Measurements from ENCODE around the gene GASK1A. TPM values are rescaled to one million over a fixed set of nuclear protein-coding genes. Genes with fewer than 3 reads are reported as not detected.

GASK1A gene
- total RNA-seq, 2 experiments from 2014 or later, result not detected

- BruUV-seq (replicated peaks), result no TSS peak
- Histone ChIP-seq H3K27ac (ENCODE audit: low read depth, low read length, poor library complexity, severe bottlenecking) (no peak overlapping the region), H3K9me2 (ENCODE audit: insufficient read depth, low read length) (no peaks in the 10 kb centered on the region), H3K4me2 (ENCODE audit: low read length) (no peak overlapping the region), H3K79me2 (ENCODE audit: insufficient read depth, low read depth, low read length) (no peaks in the 10 kb centered on the region), H3K9me3 (ENCODE audit: low read length) (peaks cover 26% of the 10 kb centered on the region; the same call in 1 of the 2 replicates), H3K36me3 (ENCODE audit: insufficient read depth, low read length) (no peaks in the 10 kb centered on the region), H3K4me3 (ENCODE audit: low read depth, low read length, poor library complexity, severe bottlenecking) (no peak overlapping the region), H4K20me1 (ENCODE audit: insufficient read depth, low read length) (no peaks in the 10 kb centered on the region), H2AFZ (ENCODE audit: low read length) (no peak overlapping the region), H3K4me1 (ENCODE audit: insufficient read depth, low read length, poor library complexity, severe bottlenecking) (no peaks in the 10 kb centered on the region)
- no peak for DNase-seq (ENCODE audit: low spot score)
- ChIA-PET POLR2A (interaction anchor here (0.7 kb wide), 1 partner anchor 820 kb away, joined by 8 read pairs; no protein-coding TSS in a partner anchor), CTCF (ENCODE audit: unreplicated experiment) (no interaction called here)
- TF ChIP-seq CTCF (conservative IDR thresholded peaks at IDR 0.05; ENCODE audit: low read length) (no peak), EZH2phosphoT487 (IDR thresholded peaks at IDR 0.05; ENCODE audit: borderline replicate concordance, low read depth, low read length) (no peak)
- intact Hi-C loops (cut with micrococcal nuclease; ENCODE audit: unreplicated experiment), result no loop called here
Measured at GRCh38 chr3:43012174-43012573, 33.1 kb downstream of the GASK1A start.

- H3K27ac ChIP-seq (ENCODE audit: low read depth, low read length, poor library complexity, severe bottlenecking), result no peak overlapping the region
- H4K20me1 ChIP-seq (ENCODE audit: insufficient read depth, low read length), result no peaks in the 10 kb centered on the region
- BruUV-seq (replicated peaks), result no TSS peak
- intact Hi-C loops (cut with micrococcal nuclease; ENCODE audit: unreplicated experiment), result no loop called here
- H3K4me3 ChIP-seq (ENCODE audit: low read depth, low read length, poor library complexity, severe bottlenecking), result no peak overlapping the region
- no peaks in the 10 kb centered on the region for H3K79me2 ChIP-seq (ENCODE audit: insufficient read depth, low read depth, low read length)
- H3K9me3 ChIP-seq (ENCODE audit: low read length), result peaks cover 26% of the 10 kb centered on the region; the same call in 1 of the 2 replicates
- ChIA-PET CTCF (ENCODE audit: unreplicated experiment) (no interaction called here), POLR2A (no interaction called here)
- no peaks in the 10 kb centered on the region for H3K36me3 ChIP-seq (ENCODE audit: insufficient read depth, low read length)
- H3K9me2 ChIP-seq (ENCODE audit: insufficient read depth, low read length), result no peaks in the 10 kb centered on the region
- no peak overlapping the region for H2AFZ ChIP-seq (ENCODE audit: low read length)
- no peak for TF ChIP-seq EZH2phosphoT487 (IDR thresholded peaks at IDR 0.05; ENCODE audit: borderline replicate concordance, low read depth, low read length)
- no peak for TF ChIP-seq CTCF (conservative IDR thresholded peaks at IDR 0.05; ENCODE audit: low read length)
- no peak overlapping the region for H3K4me2 ChIP-seq (ENCODE audit: low read length)
- no peaks in the 10 kb centered on the region for H3K4me1 ChIP-seq (ENCODE audit: insufficient read depth, low read length, poor library complexity, severe bottlenecking)
- no peak for DNase-seq (ENCODE audit: low spot score)
Measured at GRCh38 chr3:43013256-43013655, 34.1 kb downstream of the GASK1A start.

- no peak for DNase-seq (ENCODE audit: low spot score)
- peaks cover 26% of the 10 kb centered on the region; the same call in 1 of the 2 replicates for H3K9me3 ChIP-seq (ENCODE audit: low read length)
- no TSS peak for BruUV-seq (replicated peaks)
Measured at GRCh38 chr3:43013743-43014155, 34.6 kb downstream of the GASK1A start.

More at GRCh38 chr3:43013743-43014155, 34.6 kb downstream of the GASK1A start:
- no peak overlapping the region for H3K4me3 ChIP-seq (ENCODE audit: low read depth, low read length, poor library complexity, severe bottlenecking)
- no peaks in the 10 kb centered on the region for H3K79me2 ChIP-seq (ENCODE audit: insufficient read depth, low read depth, low read length)
- H3K4me2 ChIP-seq (ENCODE audit: low read length), result no peak overlapping the region
- H3K4me1 ChIP-seq (ENCODE audit: insufficient read depth, low read length, poor library complexity, severe bottlenecking), result no peaks in the 10 kb centered on the region
- POLR2A ChIA-PET, result no interaction called here
- no peak overlapping the region for H3K27ac ChIP-seq (ENCODE audit: low read depth, low read length, poor library complexity, severe bottlenecking)
- H2AFZ ChIP-seq (ENCODE audit: low read length), result no peak overlapping the region
- H3K36me3 ChIP-seq (ENCODE audit: insufficient read depth, low read length), result no peaks in the 10 kb centered on the region
- intact Hi-C loops (cut with micrococcal nuclease; ENCODE audit: unreplicated experiment), result no loop called here
- no peak for TF ChIP-seq CTCF (conservative IDR thresholded peaks at IDR 0.05; ENCODE audit: low read length)
- TF ChIP-seq EZH2phosphoT487 (IDR thresholded peaks at IDR 0.05; ENCODE audit: borderline replicate concordance, low read depth, low read length), result no peak
- no peaks in the 10 kb centered on the region for H3K9me2 ChIP-seq (ENCODE audit: insufficient read depth, low read length)
- no peaks in the 10 kb centered on the region for H4K20me1 ChIP-seq (ENCODE audit: insufficient read depth, low read length)
- CTCF ChIA-PET (ENCODE audit: unreplicated experiment), result no interaction called here

All from OCI-LY7 (cell line).